NCI-H128 (cell line): ENCODE results near the gene WNT8B.

Experiments
- DNase-seq: peaks from one replicate; lab custom pipeline; 2025; ENCODE audit not compliant: unreplicated experiment; lab: John Stamatoyannopoulos, UW

WNT8B gene

GRCh38 chr10:100483876-100484666 is 21.3 kb downstream of the WNT8B start:
- DNase-seq: no peak

- DNase-seq: no peak
Observed at GRCh38 chr10:100485366-100485765, 22.6 kb downstream of the WNT8B start.

GRCh38 chr10:100485801-100486495 is 23.1 kb downstream of the WNT8B start:
- no peak for DNase-seq

GRCh38 chr10:100487529-100487928 is 24.7 kb downstream of the WNT8B start:
- DNase-seq: no peak

- no peak for DNase-seq
Observed at GRCh38 chr10:100489396-100489795, 26.6 kb downstream of the WNT8B start.

GRCh38 chr10:100490531-100490930 is 27.7 kb downstream of the WNT8B start:
- no peak for DNase-seq

GRCh38 chr10:100496567-100496966 is 33.8 kb downstream of the WNT8B start:
- no peak for DNase-seq

GRCh38 chr10:100498059-100498458 is 35.2 kb downstream of the WNT8B start:
- DNase-seq: no peak

- DNase-seq: no peak
Observed at GRCh38 chr10:100501423-100501822, 38.6 kb downstream of the WNT8B start.

GRCh38 chr10:100502926-100503494 is 40.2 kb downstream of the WNT8B start:
- no peak for DNase-seq

- DNase-seq: no peak
Observed at GRCh38 chr10:100504096-100504495, 41.3 kb downstream of the WNT8B start.

- DNase-seq: no peak
Observed at GRCh38 chr10:100505164-100505563, 42.4 kb downstream of the WNT8B start.

GRCh38 chr10:100506596-100507356 is 44.0 kb downstream of the WNT8B start:
- DNase-seq: no peak

GRCh38 chr10:100507357-100507732 is 44.5 kb downstream of the WNT8B start:
- DNase-seq: no peak

- no peak for DNase-seq
Observed at GRCh38 chr10:100508266-100508665, 45.5 kb downstream of the WNT8B start.

- peak; percentile 7 for DNase-seq
Observed at GRCh38 chr10:100508691-100509150, 45.9 kb downstream of the WNT8B start.

- no peak for DNase-seq
Observed at GRCh38 chr10:100509241-100509840, 46.5 kb downstream of the WNT8B start.

GRCh38 chr10:100510533-100511308 is 47.9 kb downstream of the WNT8B start:
- DNase-seq: no peak

GRCh38 chr10:100515612-100516011 is 52.8 kb downstream of the WNT8B start:
- DNase-seq: no peak

- no peak for DNase-seq
Observed at GRCh38 chr10:100516847-100517246, 54.0 kb downstream of the WNT8B start.
